ENCODE results near the gene SP8. TPM values are rescaled to one million over a fixed set of nuclear protein-coding genes. Genes with fewer than 3 reads are reported as not detected.

Gene SP8
- total RNA-seq, 2 donors from 2014 or later, result 0.15 TPM; not detected in 1

DNA sequence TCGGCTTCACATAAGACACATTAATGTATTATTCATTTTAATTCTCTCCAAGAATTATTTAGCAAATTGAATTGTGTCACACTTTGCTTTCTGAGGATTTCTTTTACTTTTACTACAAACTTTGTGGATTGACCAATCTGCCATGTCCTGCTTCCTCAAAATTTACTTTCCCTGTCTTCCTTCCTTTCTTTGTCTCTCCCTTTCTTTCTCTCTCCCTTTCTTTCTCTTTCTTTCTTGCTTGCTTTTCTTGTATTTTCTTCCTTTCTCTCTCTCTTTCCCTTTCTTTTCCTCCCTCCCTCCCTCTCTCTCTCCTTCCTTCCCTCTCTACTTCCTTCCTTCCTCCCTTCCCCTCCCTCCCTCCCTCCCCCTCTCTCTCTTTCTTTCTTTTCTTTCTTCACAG lies 37.8 kb downstream of the SP8 start:
- no peak overlapping the region for H3K27ac ChIP-seq
- H3K4me1 ChIP-seq, result no peaks in the 10 kb centered on the region
- no peak for DNase-seq
- intact Hi-C loops (cut with DNase I), result no loop called here
- H3K9me3 ChIP-seq, result no peaks in the 10 kb centered on the region
- no peak overlapping the region for H3K4me3 ChIP-seq
- TF ChIP-seq, protein P1, sequence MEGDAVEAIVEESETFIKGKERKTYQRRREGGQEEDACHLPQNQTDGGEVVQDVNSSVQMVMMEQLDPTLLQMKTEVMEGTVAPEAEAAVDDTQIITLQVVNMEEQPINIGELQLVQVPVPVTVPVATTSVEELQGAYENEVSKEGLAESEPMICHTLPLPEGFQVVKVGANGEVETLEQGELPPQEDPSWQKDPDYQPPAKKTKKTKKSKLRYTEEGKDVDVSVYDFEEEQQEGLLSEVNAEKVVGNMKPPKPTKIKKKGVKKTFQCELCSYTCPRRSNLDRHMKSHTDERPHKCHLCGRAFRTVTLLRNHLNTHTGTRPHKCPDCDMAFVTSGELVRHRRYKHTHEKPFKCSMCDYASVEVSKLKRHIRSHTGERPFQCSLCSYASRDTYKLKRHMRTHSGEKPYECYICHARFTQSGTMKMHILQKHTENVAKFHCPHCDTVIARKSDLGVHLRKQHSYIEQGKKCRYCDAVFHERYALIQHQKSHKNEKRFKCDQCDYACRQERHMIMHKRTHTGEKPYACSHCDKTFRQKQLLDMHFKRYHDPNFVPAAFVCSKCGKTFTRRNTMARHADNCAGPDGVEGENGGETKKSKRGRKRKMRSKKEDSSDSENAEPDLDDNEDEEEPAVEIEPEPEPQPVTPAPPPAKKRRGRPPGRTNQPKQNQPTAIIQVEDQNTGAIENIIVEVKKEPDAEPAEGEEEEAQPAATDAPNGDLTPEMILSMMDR (IDR thresholded peaks at IDR 0.05), result no peak
- no peak overlapping the region for H3K9ac ChIP-seq (ENCODE audit: low read depth in 2 of 2, low read length in 2 of 2)
- H3K27me3 ChIP-seq, result no peaks in the 10 kb centered on the region
- H3K36me3 ChIP-seq, result no peaks in the 10 kb centered on the region

DNA sequence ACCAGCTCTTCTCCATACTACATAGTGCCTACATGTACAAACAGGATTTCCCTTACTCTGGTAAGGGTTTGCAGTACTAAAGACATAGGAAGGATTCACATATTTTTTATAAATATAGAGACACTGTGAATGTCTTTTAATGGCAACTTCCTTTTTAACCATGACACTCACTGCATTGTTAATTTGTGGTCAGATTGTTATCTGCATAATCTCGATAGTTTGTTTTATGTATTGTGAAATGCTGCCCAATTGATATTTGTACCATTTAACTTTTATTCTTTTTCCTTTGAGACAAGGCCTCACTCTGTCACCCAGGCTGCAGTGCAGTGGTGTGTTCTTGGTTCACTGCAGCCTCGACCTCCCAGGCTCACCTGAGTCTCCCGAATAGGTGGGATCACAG lies 39.7 kb downstream of the SP8 start:
- no peak overlapping the region for H3K27ac ChIP-seq

DNA sequence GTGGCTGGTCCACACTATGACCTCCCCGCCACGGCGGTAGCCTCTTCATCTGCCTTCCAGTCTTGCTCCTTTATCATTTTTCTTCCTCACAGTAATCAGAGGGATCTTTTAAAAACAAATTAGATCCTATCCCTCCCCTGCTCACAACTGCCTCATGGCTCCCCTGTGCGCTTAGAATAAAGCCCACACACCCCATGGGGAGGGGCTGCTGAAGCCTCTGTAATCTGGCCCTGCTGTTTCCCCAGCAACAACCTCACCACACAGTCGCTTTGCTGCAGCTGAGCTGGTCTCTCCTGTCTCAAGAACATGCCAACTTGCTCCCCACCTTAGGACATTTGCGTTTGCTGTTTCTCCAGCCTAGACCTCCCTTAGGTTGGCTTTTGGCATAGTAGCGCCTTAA lies 41.0 kb downstream of the SP8 start:
- no peaks in the 10 kb centered on the region for H3K4me1 ChIP-seq
- no peak overlapping the region for H3K4me3 ChIP-seq
- TF ChIP-seq, protein P1 (IDR thresholded peaks at IDR 0.05), result no peak
- no peaks in the 10 kb centered on the region for H3K9me3 ChIP-seq
- no peaks in the 10 kb centered on the region for H3K36me3 ChIP-seq
- H3K9ac ChIP-seq (ENCODE audit: low read depth in 2 of 2, low read length in 2 of 2), result no peak overlapping the region
- H3K27ac ChIP-seq, result no peak overlapping the region
- DNase-seq, result no peak
- no peaks in the 10 kb centered on the region for H3K27me3 ChIP-seq
- intact Hi-C loops (cut with DNase I), result no loop called here

More for the DNA sequence above, 39.7 kb downstream of the SP8 start:
- Histone ChIP-seq H3K36me3 (no peaks in the 10 kb centered on the region), H3K27me3 (no peaks in the 10 kb centered on the region), H3K9ac (ENCODE audit: low read depth in 2 of 2, low read length in 2 of 2) (no peak overlapping the region), H3K4me3 (no peak overlapping the region), H3K4me1 (no peaks in the 10 kb centered on the region), H3K9me3 (no peaks in the 10 kb centered on the region)
- DNase-seq, result no peak
- TF ChIP-seq, protein P1 (IDR thresholded peaks at IDR 0.05), result no peak
- intact Hi-C loops (cut with DNase I), result no loop called here

DNA sequence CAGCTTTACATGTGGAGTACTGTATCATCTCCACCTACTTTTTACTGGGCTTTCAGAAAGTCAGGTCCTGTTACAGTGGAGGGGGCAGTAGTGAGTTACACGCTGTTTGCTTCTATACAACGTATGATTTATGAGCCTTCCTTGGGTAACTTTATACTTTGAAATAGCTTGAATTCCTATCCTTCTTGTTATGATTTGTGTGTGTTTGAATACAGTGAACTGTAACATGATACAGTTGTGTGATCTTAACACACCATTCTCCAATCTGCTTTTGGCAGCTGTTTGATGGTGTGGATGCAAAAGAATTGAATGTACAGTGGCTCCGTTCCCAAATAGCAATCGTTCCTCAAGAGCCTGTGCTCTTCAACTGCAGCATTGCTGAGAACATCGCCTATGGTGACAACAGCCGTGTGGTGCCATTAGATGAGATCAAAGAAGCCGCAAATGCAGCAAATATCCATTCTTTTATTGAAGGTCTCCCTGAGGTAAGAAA lies 41.7 kb downstream of the SP8 start:
- Histone ChIP-seq H3K36me3 (no peaks in the 10 kb centered on the region), H3K4me1 (no peaks in the 10 kb centered on the region), H3K27ac (no peak overlapping the region), H3K9ac (ENCODE audit: low read depth in 2 of 2, low read length in 2 of 2) (no peak overlapping the region), H3K9me3 (no peaks in the 10 kb centered on the region), H3K27me3 (no peaks in the 10 kb centered on the region), H3K4me3 (no peak overlapping the region)
- DNase-seq, result no peak
- intact Hi-C loops (cut with DNase I), result no loop called here
- TF ChIP-seq, protein P1 (IDR thresholded peaks at IDR 0.05), result no peak

DNA sequence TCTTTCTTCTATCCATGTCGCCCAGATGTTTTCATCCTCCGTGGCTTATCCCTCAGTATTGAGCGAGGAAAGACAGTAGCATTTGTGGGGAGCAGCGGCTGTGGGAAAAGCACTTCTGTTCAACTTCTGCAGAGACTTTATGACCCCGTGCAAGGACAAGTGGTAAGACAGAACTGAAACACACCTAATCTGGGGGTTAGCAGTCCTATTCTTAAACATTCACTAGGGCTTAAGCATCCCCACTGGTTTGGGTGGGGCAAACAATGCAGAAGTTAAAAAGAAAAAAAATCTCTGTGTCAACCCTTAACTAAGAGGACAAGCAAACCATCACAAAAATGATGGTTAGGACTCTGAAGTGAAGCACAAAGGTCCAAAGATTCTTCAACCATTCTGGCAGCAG lies 43.8 kb downstream of the SP8 start:
- H3K4me1 ChIP-seq, result no peaks in the 10 kb centered on the region
- H3K9me3 ChIP-seq, result no peaks in the 10 kb centered on the region
- TF ChIP-seq, protein P1 (IDR thresholded peaks at IDR 0.05), result no peak
- no peaks in the 10 kb centered on the region for H3K36me3 ChIP-seq
- no peak overlapping the region for H3K9ac ChIP-seq (ENCODE audit: low read depth in 2 of 2, low read length in 2 of 2)
- no peak overlapping the region for H3K4me3 ChIP-seq
- H3K27me3 ChIP-seq, result no peaks in the 10 kb centered on the region
- DNase-seq, result no peak
- intact Hi-C loops (cut with DNase I), result no loop called here
- H3K27ac ChIP-seq, result no peak overlapping the region
